ENCODE data around the gene ITPRID2.
"Not testable (repeated sequence)": the region's sequence is repeated elsewhere in the genome, so short reads cannot be mapped to it uniquely, and the experiment has no call there.

Gene ITPRID2

DNA sequence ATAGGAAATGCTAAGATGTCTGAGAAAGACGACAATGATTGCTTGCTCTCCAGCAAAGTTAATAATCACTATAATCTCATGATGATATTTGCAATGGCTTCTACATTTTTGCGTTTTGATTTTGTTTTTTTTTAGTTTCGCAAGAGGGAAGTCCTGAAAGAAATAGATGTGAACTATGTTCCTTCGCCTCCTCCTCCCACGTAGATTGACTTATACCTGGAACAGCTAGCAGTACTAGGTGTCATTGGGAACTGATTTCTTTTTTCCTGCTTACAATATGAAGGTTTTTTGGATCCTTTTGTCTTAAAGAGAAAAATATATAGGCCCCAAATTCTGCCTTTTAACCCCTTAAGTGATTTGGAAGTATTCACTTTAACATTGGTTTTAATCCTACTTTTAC, 26.7 kb downstream of the ITPRID2 start:
- no peak for DNase-seq

DNA sequence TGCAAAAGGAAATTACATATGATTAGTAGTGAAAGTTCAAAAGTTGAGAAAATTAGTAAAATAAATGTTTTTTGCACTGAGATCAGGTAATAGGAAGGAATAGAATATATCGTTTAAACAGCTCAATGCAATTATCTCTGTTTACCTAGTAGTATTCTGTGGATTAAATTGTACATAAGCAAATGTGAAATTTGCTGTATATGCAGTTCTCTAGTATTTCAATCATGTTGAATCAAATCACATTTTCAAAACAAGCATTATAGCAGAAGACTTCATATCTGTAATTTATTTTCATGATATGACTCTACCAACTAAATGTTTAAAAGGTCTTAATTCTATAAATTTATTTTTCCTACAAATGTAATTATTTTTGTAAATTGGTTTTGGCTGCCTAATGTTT, 31.6 kb downstream of the ITPRID2 start:
- no peak for DNase-seq

DNA sequence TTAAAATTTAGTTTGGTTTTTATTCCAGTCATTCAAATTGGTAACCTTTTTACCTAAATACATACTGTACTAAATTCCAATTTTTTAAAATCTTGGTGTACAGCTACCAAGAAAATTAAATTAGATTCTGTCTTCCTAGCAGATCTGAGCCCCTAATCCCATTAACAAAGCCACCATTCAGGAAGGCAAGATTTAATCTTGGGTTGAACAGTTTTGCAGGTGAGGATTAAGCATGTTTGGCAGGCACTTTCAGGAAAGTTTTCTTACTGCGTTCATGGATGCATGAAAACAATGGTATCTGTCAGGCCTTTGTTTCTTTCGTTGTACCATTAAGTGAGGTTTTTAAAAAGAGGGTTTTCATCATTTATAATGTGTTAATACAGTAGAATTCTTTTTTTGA, 32.8 kb downstream of the ITPRID2 start:
- DNase-seq, result no peak

DNA sequence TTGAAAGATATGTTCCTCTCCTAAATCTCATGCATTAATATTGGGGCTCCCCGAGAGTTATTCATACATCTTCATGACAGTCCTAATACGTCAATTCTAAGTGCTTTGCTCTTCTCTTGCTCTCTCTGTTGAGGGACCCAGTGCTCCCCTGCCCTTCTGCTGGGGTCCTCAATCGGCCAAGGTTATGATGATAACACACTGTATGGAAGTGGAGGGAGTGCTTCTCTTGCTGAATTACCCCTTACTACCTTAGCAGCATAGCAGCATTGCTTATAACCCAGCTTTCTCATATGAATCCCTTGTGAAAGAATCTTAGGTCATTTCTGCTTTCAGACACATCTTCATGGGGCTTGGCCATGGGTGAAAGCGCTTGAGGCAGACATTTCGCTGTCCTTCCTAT, 43.2 kb downstream of the ITPRID2 start:
- no peak for DNase-seq

DNA sequence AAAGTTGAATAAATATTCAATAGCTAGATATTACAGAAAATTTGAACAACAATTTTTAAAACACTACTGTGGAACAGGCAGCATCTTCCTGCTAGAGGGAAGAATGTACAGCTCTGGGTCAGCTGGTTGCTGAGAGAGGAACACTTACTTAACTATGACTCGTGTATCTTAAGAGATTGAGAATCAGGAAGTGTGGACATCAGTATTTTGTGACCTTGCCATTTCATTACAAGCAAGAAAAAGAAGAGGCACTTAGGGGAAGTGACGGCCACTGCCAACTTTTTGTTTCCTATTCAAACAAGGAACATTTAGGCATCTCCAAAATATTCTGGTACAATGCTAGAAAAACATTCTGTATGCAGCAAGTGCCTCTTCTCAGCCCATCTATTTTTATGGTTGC, 45.9 kb downstream of the ITPRID2 start:
- DNase-seq, result peak; percentile 88

DNA sequence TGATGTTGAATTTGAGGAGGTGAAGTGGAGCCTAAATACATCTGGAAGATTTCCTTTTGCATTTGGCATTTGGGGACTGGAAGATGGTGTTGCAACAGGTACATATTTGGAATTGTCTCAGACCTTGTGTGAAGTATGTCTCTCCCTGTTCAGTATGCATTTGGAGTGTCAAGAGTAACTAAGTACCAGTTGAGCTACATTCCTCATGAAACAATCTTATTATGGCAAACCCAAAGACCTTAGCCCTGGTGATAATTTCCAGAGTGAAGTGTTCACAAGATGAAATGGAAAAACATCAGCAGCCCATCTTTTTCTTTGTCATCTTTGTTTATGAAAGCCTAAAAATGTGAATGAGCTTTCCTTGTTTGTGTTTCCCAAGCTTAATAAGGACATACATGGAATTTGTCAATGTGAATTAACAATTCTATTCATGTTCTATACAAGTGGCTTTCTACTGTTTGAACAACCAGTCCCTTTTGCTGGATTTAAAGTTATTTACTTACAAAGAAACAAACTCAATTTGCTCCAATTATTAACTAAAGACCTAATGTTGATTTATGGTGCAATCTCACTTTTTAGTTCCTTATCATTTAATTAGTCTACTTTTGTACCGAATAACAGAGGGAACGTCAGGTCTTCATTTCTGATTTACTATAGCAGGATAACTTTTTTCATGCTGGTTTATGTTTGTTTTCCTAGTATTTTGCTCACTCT, 52.0 kb downstream of the ITPRID2 start:
- DNase-seq, result no peak

DNA sequence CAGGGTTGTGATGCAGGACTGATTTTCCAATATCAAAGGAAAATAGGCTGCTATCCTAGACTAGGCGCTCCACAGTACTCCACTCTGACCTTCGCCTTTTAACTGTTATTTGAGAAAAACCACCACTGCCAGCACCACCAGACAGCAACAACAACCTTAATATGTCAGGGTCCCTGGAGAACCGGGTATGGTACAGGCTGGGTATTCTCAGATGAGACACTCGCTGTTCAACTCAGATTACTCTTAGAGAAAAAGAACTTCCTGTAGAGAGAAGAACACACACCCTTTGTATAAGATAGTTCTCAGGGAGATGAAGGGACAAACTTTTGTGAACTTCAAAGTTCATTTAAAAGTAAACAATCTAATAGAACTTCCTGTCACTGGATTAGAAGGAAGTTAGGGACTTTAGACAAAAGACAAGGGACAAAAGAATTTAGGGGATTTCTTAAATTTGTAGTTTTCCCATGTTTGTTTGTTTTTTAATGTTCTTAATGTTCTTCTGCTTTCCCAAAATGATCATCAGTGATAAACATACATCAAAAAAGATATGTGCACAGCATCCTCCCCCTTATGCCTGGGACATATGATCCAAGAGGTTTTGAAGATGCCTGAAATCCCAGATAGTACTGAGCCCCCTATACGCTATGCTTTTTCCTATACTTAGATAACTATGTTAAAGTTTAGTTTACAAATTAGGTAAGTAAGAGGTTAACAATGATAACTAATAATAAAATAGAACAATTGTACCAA, 52.8 kb downstream of the ITPRID2 start:
- no peak for DNase-seq

DNA sequence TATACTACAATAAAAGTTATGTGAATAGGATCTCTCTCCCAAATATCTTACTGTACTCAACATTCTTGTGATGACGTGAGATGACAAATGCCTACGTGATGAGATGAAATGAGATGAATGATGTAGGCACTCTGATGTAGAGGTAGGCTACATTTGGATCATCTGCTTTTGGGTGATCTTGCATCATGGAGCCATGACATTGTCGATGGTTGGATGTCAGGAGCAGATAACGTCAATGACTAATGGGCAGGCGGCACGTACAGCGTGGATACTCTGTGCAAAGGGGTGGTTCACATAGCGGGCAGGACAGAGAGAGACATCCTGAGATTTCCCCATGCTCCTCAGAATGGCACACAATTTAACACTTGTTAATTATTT, 53.4 kb downstream of the ITPRID2 start:
- no peak for DNase-seq

DNA sequence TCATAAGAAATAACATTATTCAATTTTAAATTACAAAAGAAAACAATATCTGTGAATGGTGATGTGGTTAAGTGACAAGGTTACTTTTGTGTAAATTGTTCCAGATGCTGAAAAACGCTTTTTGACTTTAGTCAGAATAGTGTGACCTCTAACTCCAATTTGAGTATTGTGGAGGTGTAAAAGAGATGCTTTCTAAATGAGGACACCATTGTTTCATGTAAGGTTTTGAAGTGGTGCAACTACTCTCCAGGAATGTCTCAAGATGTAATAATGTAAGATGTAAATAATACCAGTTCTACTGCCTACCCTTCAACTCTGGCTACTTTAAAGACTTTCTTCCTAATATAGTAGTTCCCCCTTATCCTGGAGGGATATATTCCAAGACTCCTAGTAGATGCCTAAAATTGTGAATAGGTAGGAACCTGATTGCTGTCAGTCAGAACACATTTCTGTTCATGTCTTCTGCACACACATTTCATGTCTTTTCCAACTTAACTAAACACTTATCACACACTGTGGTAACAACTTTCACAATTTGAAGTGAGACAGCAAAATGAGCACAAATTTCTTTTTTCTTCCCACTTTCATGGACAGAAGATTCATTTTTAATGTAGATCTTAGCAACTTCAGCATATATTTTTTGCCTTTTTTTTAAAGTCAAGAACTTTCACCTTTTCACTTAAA, 55.1 kb downstream of the ITPRID2 start:
- no peak for DNase-seq

DNA sequence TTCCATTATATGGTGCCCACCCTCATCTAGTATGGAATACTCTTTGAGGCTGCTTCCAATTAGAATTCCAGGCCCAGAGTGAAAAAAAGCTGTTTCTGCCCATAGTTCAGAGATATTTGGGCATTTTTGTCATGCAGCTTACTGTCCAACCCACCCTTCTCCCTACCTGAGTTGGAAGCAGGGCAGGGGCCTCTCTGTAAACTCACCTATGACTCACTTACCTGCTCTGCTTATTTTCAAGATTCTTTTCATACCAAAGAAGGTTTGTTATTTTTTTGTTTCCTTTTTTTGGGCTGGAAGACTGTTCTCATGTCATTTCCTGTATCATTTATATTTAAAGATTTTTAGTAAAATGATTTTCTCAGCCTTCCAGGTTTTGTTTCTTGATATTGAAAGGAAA, 55.7 kb downstream of the ITPRID2 start:
- DNase-seq, result no peak

DNA sequence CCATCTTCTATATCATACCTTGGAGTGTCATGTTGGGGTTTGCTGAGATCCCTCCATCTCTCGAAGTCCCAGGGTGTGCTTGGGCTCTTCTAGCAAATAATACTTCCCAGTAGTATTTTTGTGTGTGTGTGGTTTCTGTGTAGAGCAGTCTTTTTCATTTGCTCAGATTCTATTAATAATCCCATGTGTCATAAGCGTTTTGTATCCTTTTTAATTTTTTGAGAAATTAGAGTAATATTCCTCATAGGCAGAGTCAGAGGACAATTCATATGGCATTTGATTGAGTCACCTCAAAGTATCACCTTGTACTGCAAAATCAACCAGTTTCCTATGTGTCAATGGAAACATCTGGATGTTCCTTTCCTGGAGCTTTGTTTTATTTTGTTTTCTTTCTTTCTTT, 56.7 kb downstream of the ITPRID2 start:
- no peak for DNase-seq

DNA sequence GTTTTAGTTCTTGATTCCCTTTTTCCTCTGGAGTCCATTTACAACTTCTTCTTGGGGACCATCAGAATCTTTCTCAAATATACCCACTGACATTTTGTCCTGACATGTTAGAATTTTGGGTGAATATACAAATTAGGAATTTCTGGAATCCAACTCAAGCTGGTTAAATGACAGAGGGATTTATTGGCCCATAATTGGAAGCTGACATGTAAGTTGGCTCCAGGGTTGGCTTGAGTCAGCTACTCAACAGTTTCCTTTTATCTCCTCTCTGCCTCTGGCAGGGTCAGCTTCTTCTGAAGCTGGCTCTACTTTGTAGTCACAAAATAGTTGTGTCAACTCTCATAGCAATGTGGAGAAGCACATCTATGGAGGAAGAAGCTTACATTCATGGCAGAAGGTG, 57.5 kb downstream of the ITPRID2 start:
- no peak for DNase-seq

DNA sequence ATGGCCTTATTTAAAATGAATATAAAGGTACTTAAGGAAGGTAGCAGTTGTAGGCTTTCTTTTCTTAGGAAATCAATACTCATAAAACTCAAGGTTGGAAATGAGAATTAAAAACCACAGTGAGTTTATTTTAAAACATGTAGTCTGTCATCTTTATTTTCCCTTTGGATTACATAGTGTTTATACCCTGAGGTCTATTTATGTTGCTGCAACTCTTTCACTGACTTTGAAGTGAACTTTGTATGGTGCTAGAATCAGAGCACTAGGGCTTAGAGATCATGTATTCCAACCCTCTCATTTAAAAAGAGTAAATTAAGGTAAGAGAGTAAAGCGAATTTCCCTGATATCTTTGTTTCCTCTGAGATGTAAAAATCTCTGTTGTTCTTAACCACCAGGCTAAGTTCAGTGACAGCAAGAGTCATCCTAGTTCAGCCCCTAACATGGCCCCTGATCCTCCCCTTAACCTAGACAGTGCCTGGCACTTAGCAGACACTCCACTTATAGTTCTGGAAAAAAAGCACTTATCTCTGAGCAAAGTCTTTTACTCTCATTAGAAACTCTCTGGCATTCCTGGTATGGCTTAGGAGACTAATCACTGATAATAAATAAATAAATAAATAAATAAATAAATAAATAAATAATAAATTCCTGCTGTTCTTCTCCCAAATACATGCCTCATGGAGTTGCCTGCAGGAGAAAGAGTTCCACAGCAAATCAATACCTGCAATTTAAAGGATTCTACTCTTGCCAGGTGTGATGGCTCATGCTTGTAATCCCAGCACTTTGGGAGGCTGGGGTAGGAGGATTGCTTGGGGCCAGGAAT, 61.1 kb downstream of the ITPRID2 start:
- DNase-seq, result no peak

DNA sequence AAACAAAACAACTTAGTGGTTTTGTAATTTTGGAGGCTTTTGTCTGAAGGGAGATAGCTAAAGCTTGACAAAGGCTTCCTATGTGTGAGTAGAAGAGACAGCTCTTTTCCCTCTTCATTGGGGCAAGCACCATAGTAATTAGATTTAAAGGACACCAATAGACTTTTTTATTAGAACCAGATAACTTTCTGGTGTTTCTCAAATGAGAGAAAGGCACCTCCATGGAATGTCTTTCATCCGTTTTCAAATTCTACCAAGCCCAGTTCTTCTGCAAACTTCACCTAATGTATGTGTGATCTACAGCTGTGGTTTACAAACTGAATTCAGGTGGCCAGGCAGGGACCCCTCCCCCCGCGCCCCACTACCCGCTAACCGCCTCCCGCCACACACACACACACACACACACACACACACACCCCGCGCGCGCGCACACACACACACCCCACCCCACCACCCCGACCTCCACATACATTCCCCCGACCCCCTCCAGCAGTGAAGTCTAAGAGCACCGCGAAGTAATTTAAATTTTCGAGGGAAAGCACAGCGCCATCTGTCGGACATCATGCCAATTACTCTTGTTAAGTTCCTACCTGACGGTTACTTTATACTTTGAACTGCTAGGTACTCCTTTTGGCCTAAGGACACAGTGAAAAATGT, 62.5 kb downstream of the ITPRID2 start:
- peak; percentile 23 for DNase-seq

DNA sequence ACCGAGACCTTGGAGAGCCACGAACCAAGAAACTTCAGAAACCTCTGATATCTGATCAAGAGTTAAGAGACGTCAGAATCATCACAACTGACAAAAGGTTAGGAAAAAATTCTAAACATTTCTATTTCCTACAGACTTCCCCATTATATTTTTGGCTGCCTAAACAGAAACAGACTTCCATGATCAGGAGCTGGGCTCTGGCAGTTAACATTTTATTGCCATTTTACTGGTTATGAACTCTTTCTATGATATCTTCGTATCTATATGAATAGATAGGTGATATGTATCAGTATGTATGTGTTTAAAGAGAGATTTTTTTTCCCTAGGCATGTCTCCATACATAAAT, 63.0 kb downstream of the ITPRID2 start:
- DNase-seq, result no peak

DNA sequence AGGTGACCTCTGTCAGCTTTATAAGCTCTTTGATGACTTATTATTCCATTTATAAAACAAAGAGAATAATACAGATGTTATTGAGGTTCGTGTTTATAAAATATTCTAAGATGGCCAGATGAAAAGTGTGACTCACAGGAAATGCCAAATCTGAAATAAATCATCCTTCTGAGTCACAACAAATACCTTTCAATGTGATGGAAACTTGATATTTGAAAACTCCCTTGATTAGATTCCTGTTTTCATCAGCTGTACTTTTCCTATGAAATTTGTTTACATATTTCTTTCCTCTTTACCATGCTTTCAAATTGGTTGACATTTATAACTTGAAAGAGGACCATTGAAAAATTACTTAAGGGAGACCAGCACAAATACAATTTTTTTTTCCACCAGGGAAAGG, 63.5 kb downstream of the ITPRID2 start:
- DNase-seq, result no peak

DNA sequence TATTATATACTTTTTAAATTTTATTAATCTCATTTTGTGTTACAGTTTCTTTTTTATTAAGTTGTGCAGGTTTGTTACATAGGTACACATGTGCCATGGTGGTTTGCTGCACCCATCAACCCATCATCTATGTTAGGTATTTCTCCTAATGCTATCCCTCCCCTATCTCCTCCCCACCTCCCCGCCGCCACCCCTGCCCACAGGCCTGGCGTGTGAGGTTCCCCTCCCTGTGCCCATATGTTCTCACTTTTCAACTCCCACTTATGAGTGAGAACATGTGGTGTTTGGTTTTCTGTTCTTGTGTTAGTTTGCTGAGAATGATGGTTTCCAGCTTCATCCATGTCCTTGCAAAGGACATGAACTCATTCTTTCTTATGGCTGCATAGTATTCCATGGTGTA, 64.3 kb downstream of the ITPRID2 start:
- not testable (repeated sequence) for DNase-seq

DNA sequence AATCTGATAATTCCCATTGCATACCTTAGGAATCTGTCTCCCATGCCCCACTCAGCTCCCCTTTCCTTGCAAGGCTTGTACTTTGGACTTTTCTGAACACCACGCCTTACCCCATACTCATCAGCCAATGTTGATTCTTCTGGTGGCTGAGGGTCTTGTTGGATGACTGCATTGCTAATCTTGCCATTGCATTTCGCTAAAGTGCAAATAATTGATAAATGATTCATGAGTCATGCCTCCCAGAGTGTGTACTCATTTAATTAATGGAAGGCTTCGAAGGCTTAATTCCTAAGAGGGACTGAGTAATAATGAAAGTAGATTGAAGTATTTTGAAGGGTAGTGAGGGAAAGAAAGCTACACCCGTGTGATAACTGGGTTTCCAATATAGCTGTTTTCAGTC, 66.1 kb downstream of the ITPRID2 start:
- DNase-seq, result no peak

DNA sequence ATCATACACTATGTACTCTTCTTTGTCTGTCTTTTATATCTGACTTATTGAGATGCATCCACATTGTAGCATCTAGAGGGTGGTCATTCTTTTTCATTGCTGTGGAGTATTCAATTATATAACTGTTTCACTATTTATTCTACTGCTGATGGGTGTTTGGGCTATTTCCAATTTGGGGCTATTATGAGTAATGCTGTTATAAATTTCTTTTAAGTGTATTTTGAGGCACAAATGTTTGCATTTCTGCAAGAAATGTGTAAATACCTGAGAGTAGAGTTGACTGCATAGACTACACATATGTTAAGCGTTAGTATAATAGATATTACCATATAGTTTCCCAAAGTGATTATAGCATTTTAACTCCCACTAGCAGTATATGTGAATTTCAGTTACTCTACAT, 67.2 kb downstream of the ITPRID2 start:
- no peak for DNase-seq

DNA sequence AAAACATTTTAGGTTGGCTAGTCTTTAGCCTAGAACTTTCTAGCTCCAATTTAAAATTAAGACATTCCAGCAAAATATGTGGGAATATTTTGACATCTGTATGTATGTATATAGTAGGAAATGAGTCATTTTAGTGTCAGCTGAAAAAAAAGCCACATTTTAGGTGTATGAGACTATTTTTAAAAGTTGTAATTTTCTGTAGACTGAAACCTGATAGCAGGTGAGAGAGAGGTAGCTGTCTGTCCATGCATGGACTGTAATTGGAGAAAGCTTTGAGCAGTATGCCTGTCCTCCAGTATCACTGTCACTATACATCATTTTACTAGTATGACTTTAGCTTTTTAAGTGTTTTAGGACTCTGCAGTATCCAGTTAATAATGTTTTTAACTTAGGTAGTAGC, 68.0 kb downstream of the ITPRID2 start:
- DNase-seq, result no peak

DNA sequence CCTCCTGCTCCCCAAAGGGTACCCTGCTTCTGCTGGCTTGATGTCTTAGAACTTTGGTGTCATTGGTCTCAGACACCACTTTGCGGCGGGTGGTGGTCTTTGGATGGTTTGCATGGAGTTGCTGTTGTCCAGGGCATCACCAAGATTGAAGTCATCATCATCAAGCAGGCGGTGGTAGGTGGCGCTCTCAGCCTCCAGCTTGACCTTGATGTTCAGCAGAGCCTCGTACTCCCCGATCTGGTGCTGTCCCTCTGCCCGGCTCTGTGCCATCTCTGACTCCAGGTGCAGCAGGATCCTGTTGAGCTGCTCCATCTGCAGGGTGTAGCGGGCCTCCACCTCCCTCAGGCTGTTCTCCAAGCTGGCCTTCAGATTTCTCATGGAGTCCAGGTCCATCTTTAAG, 69.6 kb downstream of the ITPRID2 start:
- not testable (repeated sequence) for DNase-seq

DNA sequence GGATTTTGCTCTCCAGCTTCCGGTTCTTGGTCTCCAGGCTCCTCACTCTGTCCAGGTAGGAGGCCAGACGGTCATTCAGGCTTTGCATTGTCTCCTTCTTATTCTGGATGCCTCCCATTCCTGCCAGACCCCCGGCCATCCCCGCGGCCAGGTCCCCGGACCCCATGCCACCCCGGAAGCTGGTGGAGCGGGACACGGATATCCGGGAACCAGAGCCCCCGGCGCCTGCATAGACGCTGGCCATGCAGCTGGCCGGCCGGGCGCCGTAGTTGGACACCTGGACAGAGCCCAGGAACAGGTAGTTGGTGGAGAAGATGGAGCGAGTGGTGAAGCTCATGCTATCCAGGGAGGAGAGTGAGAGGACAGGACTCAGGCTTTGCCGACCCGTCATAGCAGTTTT, 70.6 kb downstream of the ITPRID2 start:
- no peak for DNase-seq
